Caki2 (cell line): ENCODE data around the gene AFTPH. TPM values are rescaled to one million over a fixed set of nuclear protein-coding genes. Genes with fewer than 3 reads are reported as not detected.
"Not testable (repeated sequence)": the region's sequence is repeated elsewhere in the genome, so short reads cannot be mapped to it uniquely, and the experiment has no call there.

Experiments used
- DNase-seq: peaks from one replicate; pipeline ENCODE4 v3.0.0-alpha.2; 2015; ENCODE audit warnings: low read depth
- in situ Hi-C: cut with HindIII; loops from 2 replicates; pipeline ENCODE4 v1.10.0; 2016; ENCODE audit warnings: low sequenced_read_pairs, low pct_unique_long_range_greater_than_20kb, mixed read lengths
- total RNA-seq: library from RNA; depleted of rRNA; stranded (reverse); fragments of >200 nt; shearing (Covaris generic); gene quantifications from 2 replicates; pipeline ENCODE4 v1.2.3, GENCODE V29; 2014; ENCODE audit warnings: low replicate concordance

The AFTPH gene
- total RNA-seq, 1 experiment from 2014 or later: 23.9 TPM

- in situ Hi-C loops, DNase-seq: not testable (repeated sequence)
Observed at GRCh38 chr2:64530946-64531345, 6.8 kb downstream of the AFTPH start.

- DNase-seq: no peak
- in situ Hi-C loops: no loop called here
Observed at GRCh38 chr2:64532030-64532429, 7.9 kb downstream of the AFTPH start.

- in situ Hi-C loops: no loop called here
- no peak for DNase-seq
Observed at GRCh38 chr2:64533882-64534281, 9.8 kb downstream of the AFTPH start.

- in situ Hi-C loops: no loop called here
- no peak for DNase-seq
Observed at GRCh38 chr2:64534363-64534762, 10.2 kb downstream of the AFTPH start.

- no peak for DNase-seq
- in situ Hi-C loops: no loop called here
Observed at GRCh38 chr2:64535024-64535423, 10.9 kb downstream of the AFTPH start.

GRCh38 chr2:64537991-64538390 is 13.9 kb downstream of the AFTPH start:
- no peak for DNase-seq

GRCh38 chr2:64538764-64539433 is 14.8 kb downstream of the AFTPH start:
- DNase-seq: no peak
- in situ Hi-C loops: no loop called here

More at GRCh38 chr2:64537991-64538390, 13.9 kb downstream of the AFTPH start:
- in situ Hi-C loops: no loop called here

GRCh38 chr2:64540615-64541014 is 16.5 kb downstream of the AFTPH start:
- in situ Hi-C loops: no loop called here
- DNase-seq: no peak

- in situ Hi-C loops: no loop called here
- DNase-seq: no peak
Observed at GRCh38 chr2:64541547-64541946, 17.4 kb downstream of the AFTPH start.

- in situ Hi-C loops: no loop called here
- DNase-seq: peak; percentile 14
Observed at GRCh38 chr2:64542071-64543007, 18.2 kb downstream of the AFTPH start.

- DNase-seq: no peak
- in situ Hi-C loops: no loop called here
Observed at GRCh38 chr2:64543008-64543697, 19.0 kb downstream of the AFTPH start.

- in situ Hi-C loops: no loop called here
- DNase-seq: no peak
Observed at GRCh38 chr2:64548761-64549160, 24.6 kb downstream of the AFTPH start.

GRCh38 chr2:64550042-64550441 is 25.9 kb downstream of the AFTPH start:
- in situ Hi-C loops: no loop called here
- no peak for DNase-seq

GRCh38 chr2:64551851-64552250 is 27.7 kb downstream of the AFTPH start:
- DNase-seq: no peak
- in situ Hi-C loops: no loop called here

- DNase-seq: no peak
- in situ Hi-C loops: no loop called here
Observed at GRCh38 chr2:64554117-64554516, 30.0 kb downstream of the AFTPH start.

- in situ Hi-C loops: no loop called here
- DNase-seq: no peak
Observed at GRCh38 chr2:64558445-64559081, 34.4 kb downstream of the AFTPH start.

GRCh38 chr2:64562148-64562784 is 38.1 kb downstream of the AFTPH start:
- DNase-seq: peak; percentile 42
- in situ Hi-C loops: no loop called here

- DNase-seq: no peak
- in situ Hi-C loops: no loop called here
Observed at GRCh38 chr2:64563436-64563938, 39.4 kb downstream of the AFTPH start.
